HG02884 (cell line): ENCODE results near the gene DPT.
A peak's percentile ranks its signal among the peaks of the same experiment; 100 is the strongest.

Source experiments
- ATAC-seq: cut with Tn5 transposase; IDR thresholded peaks from one replicate; pipeline ENCODE4 v1.9.1; 2021; ENCODE audit warnings: mild to moderate bottlenecking, moderate library complexity; ENCODE audit not compliant: unreplicated experiment

DPT gene

DNA sequence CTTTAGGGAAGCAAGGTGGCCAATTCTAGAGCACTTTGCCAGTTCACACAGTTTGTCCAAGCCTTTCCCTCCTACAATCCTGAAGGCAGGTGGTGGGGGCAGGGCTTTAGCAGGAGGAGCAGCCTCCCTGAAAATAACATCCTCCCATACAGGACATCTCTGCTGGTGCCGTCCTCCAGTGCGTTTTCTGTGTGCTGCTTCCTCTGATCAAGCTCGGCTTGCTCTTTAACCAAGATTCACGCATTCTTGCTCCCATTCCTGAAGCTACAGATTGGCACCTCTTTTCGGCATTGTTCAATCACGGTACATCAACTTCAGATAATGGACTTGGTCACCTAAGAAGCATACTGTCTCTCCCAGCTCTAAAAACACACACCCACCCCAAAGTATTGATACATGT lies 7.5 kb upstream of the DPT start:
- ATAC-seq: no peak

DNA sequence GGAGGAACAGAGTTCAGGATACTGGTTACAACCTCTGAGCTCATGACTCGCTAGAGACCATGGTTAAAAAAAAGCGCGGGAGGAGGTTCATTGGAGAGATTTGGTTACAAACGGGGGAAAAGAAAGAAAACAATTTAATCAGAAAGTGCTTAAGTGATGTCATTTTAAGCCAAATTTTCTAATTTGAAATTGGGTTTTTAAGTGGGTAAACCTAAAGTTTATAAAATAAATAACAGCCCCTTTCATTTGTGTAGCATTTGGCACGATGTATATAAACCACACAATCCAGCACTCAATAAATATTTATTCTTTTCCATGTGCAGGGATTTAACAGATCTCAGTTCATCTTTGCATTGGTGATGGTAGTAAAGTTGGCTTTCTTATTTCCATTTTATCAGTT lies 7.0 kb upstream of the DPT start:
- ATAC-seq: no peak

DNA sequence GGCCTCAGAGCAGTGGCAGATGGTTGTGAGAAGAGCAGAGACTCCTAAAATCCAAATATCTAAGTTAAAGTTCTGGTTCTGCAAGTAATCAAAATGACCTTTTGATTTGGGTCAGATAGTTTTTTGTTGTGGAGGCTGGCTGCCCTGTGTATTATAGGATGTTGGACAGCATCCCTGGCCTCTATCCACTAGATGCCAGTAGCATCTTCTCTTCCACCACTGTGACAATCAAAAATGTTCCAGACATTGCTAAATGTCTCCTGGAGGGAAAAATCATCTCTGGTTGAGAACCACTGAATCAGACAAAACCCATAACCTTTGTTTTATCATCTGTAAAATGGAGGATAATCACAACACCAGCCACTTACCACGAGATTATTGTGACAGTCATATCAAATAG lies 5.9 kb upstream of the DPT start:
- ATAC-seq: no peak

DNA sequence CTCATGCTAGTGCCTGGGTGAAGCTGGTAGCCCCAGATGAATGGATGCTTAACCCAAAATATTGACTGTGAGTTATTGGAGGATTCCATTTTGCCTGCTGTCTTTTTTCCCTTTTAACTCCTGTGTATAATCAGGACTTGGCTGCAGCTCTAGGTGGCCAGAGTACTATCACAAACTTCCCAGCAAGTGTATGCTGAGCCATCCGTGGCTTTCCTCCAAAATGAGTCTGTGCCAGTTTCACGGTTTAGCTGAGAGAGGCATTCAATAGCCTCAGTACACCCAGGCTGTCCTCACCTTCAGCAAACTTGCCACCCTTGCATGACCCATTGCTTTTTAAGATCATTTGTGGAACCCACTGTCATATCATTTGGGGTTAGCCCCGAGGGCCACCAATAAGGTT lies 5.3 kb upstream of the DPT start:
- no peak for ATAC-seq

DNA sequence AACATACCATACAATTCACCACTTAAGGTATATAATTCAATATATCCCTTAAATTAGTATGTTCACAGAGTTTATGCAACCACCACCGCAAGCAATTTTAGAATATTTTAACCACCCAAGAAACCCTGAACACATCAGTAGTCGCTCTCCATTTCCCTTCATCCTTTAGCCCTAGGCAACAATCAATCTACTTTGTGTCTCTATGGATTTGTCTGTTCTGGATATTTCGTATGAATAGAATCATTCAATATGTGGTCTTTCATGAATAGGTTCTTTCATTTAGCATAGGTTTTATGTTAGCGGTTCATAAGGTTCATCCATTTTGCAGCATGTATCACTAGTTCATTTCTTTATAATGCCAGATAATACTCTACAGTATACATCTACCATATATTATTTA lies 4.2 kb upstream of the DPT start:
- no peak for ATAC-seq

DNA sequence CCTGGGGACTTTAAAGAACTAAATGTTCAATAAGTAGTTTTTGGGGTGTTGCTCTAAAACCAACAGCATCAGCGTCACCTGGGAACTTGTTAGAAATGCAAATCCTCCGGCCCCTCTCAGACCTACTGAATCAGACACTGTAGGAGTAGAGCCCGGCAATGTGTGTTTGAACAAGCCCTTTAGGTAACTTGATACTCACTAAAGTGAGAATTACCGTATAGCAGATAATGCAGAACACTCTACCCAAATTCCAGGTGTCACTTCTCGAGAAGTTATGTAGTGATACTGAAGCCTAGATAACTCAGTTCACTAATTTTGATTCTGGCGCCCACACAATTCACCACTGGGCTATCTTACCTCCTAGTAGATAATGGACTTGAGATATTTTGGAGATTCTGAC lies 3.7 kb upstream of the DPT start:
- no peak for ATAC-seq

DNA sequence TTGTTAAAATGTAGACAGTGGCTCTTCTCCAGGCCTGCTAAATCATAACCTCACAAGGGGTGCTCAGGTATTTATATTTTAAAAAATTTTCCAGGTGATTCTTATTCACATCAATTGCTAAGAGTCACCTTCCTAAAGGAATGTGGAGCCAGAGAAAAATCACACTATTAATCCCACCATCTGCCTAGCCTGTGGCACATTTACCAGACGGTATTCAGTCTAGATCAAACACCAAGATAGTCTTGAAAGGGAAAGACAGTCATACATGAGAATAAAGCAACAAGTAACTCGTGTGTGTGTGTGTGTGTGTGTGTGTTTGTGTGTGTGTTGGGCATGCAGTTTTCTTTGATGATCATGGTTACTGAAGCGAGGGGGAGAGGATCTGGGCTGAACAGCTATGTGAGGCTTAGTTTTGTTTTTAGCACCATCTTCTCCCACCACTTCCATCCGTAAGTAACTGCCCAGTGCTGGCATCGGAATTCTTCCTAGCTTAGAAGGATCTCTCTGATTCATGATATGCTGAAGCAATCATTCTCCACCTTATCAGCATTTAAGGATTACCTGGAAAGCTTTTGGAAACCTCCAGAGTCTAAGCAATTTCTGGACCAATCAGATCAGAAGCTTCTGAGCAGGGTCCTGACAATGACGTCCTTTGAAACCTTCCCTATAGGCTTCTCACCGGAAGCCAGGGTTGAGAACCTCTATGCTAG lies 2.4 kb upstream of the DPT start:
- ATAC-seq: no peak

DNA sequence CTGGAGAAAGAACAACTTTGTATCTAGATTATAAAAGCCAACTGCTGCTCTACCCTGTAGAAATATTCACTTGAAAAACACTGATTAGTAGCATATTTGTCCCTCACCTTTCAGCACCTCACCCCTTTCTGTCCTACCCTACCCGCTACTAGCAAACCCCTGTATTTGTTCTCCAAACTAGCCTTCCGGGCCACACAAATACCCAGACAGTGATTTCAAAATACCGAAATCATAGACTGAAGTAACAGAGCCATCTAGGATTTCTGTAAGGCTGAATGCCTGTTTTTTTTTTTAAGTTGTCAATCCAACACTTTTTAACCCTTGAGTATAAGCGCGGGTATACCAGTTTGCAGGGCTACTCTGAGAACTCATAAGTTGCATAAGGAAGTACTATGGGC lies 398 bp upstream of the DPT start:
- no peak for ATAC-seq

DNA sequence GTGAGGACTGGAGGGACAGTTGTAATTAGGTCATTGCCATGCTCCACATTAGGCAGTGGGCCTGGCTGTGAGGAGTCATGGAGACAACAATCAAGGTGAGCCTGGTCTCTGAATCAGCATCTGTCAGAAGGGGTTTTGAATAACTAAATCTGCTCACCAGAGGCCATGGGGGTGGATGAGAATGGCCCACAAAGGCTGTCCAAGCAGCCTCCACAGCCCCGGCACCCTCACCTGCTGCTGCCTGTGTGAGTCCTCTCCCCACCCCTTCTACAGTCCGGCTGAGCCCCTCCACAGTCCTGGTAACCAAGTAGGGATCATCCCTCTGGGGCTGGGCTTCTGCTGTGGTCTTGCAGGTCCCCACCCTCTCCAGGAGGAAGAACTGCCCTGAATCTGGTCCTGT lies 2.3 kb downstream of the DPT start:
- ATAC-seq: no peak

DNA sequence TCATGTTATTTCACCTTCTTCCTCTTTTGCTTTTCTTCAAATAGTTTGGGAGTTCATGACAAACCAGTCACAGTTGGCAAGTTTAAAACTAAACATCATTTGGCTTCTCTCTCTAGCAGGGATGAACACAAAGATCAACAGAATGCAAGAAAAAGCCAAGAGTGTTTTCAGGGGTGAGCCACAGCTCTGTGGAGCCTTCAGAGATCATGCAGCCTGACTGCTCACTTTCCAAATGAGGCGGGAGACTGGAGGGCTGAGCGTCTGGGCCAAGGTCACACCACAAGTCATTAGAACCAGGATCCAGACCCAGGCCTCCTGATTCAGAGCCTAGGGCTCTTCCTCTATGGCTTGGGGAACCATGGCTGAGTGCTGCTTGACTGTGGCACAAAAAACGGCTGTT lies 2.7 kb downstream of the DPT start:
- ATAC-seq: no peak

DNA sequence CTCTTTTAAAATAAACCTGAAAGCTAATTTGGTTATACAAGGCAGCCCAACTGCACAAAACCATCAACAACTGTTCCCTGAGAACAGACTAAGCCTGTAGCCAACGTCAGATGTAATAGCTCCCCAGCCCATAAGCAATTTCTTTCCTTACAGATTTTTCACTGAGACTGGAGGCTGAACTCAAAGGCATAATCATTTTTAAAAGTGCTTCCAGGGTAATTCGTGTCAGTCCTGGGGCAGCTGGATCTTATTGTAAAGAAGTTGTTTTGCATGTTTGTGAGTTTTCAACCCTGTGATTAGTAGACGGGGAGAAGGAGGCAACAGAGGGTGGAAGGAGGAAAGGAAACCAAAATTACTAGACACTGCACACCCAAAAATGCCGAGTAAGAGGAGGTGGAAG lies 3.2 kb downstream of the DPT start:
- ATAC-seq: no peak

DNA sequence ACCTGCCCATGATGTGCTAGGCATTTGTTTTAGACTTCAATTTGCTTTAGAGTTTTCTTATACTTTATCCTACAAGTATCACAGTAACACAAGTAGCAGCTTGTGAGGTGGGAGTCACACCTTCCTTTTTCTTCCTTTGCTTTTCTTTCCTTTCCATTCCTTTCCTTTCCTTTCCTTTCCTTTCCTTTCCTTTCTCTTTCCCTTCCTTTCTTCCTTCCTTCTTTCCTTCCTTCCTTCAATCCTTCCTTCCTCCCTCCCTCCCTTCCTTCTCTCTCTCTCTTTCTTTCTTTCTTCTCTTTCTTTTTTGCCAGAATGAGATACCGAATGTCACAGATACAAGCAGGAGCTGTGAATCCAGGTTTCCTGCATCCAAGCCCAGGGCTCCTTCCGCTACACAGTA lies 3.9 kb downstream of the DPT start:
- ATAC-seq: no peak

DNA sequence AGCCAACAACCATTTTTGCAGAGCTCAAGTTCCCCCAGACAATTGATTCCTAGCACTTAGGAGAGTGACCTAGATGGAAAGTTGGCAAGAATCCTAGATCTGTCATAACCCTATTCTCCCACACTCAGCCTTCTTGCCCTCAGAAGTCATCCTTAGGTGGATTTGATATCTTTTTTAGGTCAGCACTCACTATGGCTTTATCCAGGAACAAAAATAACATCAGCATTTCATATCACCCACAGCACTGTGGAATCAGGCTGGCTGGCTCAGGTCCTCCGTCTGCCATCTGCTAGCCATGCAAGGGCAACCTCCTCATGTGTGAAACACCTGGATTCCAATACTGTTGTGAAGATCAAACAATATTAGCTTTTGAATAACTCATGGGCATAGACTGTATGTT lies 6.0 kb downstream of the DPT start:
- ATAC-seq: no peak

DNA sequence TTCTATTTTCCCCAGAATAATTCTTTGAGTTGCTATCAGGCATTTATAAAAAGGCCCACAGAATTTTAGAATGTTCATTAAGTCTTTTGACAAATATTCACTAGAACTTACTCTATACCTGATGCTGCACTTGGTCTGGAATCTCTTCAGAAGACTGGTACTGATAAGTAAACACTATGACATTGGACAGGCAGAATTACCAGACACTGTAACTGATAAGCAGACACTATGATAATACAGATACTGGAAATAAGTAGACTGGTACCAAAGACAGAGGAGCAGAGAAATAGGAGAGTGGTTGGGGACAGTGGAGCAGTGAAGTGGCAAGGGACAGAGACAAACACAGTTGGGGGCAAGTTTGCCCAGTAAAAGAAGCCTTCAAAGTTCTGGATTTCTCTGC lies 8.2 kb downstream of the DPT start:
- no peak for ATAC-seq

DNA sequence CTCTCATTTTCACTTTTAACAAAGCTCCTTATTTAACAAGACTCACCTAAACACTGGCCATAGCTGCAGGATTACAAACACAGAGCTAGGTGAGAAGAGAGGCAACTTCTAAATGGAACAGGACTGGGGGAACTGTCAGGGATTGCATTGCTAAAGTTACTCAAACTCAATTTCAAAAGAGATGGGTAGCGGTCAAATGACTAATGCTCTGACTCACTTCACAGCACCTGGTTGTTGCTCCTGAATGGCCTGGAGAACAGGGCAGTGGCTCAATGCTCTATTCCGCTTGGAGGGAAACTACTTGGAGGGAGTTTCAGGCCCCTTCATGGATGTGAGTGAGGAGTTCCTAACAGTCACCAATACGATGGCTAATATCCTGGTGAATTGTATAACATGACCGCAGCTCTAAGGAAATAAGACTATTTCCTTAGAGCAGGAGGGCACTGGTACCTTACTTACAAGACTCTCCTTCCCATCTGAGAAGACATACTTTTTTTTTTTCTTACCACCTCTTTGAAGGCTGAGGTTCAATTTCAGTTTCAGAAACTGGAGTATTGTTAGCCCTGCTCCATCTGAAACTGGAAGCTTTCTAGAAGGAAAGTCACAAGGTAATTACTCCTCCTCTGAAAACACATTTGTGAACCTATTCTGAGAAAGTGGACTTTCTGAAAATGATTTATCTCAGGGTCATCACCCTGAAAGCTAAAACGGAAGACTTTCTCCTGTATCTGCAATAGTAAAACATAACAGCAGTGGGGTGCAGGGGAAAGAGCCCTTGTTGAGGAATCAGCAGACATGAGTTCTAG lies 9.5 kb downstream of the DPT start:
- ATAC-seq: peak; percentile 77

DNA sequence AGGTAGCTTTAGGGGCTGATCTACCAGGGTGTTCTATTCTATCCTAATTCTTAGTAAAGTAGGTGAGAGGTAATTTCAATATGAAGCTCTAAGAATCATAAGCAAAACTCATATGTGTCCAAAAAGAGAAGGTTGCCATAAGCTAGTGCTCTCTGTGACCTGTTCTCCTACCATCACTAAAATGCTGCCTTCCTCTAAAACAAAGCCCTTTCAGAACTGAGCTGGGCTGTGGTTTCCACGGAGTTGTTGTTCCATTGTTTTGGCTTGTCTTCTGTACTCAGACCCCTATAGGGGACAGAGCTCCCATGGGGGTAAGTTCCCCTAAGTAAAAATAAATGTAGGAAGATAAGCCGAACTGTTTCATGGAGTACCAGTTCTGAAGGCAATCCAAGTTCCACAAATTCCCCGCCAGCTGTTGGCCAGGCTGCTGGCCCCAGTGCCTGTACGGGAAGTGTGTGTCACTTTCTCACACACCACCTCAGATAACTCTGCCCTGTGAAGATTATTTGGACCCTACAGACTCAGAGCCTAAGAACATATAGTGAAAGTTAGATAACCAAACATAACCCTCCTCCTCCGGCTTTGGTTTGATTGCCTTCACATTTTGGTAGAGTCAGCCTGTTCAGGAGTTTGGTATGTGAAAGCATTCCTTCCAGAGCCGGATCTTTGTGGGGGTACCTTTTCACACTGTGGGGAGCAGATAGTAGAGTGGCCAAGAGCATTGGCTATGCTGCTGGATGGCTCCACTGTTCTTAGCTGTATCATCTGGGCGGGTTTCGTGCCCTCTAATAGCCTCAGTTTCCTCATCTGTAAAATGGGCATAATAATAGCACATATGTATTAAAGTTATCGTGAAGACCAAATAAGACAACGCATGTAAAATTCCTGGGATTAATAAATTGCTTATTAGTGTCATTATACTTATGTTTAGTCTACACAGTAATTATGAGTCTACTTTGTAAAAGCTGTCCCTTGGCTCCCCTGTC lies 10.8 kb downstream of the DPT start:
- no peak for ATAC-seq

DNA sequence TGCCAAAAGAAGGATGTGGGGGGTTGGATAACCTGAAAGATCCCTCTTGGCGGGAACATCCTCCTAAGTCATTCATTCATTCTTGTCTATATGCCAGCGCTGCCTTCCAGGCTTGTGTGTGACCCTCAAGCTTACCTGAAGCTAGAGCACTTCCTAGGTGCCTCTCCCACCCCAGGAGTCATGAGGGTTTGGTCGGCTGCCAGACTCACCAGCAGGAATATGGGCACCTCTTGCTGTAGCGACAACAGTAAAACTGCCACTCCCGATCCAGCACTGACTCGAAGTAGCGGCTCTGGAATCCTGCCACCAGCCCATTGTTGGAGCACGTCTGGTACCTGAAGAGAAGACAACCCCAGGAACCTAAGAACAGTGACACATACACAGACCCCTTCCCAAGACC lies 15.0 kb downstream of the DPT start:
- ATAC-seq: no peak

DNA sequence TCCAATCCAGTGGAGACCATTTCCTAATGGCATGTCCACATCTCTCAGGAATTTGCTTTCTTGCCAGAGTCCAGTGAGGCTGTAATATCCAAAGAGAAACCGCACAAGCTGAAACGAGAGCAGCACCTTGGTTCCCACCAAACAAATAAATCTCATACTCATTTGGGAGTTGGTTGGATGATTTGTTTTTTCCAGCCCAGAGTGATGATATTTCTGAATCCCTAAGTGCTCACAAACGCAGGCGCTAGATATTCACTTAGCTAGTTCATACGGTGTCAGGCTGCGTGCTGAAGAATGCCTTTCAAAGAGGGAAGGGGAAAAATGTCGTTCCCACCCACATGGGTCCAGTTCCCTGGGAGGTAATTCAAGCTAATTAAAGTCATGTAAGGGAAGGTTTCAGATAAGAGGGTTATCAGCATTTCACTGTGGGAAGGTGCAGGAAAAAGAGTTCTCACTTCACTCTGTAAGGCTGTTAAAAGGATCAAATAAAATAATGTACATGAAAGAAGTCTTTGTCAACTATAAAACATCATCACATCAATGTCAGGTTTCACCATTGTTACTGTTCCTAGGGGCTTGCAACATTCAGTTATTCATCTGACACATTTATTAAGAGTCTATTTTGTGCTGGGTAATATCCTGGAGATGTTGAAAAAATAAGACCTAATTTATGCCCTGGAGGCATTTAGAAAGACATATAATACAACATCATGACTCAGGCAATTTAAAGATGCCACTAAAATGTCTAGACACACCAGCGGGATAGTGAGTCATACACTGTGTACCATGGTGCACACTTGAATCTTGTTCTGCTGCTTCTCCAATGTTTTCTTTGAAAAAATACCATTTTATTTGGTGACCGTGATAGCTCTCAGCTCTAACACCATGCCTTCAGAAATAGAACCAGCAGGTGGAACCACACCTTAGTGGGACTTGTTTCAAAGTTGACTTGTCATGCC lies 19.3 kb downstream of the DPT start:
- no peak for ATAC-seq

DNA sequence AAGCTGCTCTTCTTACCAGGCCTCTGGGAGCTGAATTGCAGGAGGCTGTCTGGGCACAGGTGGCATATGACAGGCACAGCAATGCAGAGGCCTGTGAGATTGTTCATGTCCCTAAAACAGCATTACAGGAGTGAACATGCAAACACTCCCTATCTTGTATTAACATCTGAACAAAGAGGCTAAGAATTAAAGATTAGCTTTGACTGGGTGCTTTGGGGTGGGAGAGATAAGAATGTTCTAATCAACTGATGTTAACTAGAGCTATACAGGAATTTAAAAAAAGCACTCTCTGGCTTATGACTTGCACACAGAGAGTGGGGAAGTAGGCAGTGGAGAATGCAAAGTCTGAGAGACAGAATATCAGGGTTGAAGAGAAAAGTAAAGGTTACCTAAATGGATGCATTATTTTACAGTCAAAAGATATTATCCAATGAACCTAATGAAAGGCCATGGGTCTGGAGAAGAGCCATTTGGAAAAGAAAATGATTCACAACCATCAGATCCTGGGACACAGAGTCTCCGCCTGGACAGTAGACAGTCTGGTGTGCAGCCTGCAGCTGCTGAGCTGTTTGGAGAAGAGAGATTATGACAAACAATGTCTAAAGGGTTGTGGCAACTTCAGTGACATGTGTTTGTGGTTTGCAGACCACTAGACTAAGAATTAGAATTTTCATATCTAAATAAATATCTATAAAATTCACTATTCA lies 20.2 kb downstream of the DPT start:
- no peak for ATAC-seq
